HS-5 (cell line): ENCODE results near the gene PYM1.

Source experiments
- DNase-seq: peaks from one replicate; pipeline ENCODE4 v3.0.0-alpha.2; 2012; ENCODE audit warnings: low read depth

PYM1 gene

DNA sequence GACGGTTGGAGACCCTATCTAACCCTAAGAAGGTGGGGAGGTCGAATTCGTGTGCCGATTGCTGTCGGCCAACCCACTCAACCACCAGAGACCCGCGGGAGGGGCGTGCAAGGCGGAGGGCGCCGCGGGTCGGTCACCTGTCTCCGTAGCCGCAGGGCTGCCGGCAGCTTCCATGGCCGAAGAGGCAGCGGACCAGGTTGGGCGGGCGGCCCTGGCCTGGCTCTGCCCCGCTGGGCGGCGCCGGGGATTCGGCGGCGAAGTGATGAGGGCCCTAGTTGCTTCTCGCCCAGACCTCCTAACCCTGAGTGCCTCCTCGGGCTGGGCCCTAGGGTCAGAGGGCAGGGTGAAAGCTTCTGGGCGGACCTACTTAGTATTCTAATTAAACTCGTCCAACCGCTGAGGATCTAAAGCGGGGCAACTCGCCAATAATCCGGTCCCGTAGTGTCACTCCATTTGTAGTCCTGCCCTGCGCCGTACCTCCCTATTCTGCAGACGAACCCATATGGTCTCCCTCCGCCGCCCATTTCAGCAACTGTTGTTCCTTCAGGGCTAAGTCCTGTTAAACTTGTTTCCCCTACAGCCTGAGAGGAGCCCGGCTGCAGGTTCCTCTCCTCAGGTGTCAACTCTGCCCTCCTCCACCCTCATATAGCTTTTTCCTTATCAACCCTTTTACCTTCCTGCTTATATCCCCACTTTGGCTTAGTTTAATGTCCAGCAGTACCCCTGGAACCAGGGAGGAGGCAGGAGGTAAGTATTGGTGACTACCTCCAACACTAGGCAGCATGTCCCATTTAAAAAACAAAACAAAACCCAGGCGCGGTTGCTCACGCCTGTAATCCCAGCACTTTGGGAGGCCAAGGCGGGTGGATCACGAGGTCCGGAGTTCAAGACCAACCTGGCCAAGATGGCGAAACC, at the start of gene PYM1:
Gene PYM1, minus strand, starts transcription at position 307 of the 915 bp plus-strand sequence. Its CDS starts 133 bp downstream, at position 174.
- DNase-seq = no peak

DNA sequence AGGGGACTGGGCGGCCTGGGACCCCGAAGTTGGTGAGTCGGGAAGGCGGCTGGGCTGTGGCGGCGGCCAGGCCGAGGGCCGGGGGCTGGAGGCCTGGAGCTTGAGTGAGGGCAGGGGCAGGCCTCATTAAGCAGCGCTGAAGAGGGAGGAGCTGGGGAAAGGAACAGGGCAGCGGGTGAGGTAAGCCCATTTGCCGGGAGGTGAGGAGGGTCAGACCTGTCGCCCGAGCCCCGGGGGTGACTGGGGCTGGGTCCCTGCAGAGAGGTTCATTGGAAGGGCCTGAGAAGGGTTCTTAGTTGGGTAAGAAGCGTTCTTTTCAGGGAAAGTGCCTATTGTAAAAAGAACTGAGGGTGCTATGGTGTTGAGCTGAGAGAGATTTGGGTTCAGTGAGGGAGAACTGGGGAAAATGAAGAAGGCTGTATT, 46.6 kb upstream of the PYM1 start:
- DNase-seq = no peak

DNA sequence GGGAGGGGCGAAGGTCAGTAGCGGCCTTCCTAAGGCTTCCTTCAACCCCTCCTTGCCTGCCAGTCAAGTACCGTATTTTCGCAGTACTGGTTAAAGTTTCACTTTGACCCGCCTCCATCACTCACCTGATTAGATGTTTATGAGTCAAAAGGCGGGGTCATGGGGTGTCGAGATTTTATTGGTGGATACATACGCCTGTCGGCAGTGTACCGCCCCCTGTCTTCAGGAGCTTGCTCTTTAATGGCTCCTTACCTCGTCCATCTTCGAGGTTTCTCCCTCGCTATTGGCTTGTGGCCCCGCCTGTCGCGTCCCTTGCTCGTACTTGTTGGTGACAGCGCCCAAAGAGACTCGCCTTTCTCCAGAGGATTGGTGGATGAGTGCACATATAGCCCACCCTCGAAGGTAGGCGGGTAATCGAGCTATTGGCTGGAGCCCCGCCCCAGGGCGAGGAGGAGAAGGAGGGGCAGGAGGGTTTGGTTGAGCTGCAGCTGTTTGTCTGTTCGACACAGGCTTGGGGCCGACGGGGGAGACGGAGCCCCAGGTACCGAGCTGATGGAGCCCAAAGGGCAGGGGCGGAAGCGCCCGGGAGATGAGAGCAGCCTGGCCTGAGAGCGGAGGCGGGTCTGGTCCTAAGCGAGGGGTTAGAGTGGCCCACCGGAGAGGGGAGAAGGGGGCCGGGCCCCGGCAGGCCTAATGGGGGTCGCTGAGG, 46.1 kb upstream of the PYM1 start, which contains the start of gene RAB5B:
Gene RAB5B, plus strand, starts transcription at position 480 of the 709 bp plus-strand sequence. CDS start 12,883 bp downstream, outside the sequence.
- DNase-seq = peak; percentile 100

DNA sequence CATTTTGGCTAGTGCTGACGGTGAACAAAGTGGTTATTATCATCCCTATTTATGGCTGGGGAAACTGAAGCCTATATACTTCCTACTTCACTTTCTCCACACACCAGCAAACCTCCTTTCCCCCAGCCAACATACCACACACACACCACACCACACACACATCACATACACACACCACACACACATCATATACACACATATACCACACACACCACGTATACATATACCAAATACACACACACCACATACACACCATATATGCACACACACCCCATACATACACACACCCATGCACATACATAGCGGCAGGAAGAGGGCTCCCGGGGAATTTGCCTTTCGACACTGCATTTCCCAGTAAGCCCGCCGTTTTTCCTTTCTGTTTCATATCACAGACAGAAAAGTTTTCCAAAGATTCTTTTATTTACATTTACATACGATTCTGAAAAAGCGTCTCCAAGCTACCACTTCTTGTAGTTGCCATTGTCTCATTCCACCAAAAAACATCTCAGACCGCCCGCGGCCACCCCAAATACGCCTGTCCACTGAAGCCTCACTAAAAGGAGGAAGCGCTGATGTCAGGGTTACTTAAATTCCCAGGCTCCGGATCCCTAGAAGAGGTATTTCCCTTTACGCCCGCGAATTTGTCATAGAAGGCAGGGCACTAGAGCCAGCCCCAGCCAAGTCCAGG, 45.4 kb upstream of the PYM1 start:
- no peak for DNase-seq

DNA sequence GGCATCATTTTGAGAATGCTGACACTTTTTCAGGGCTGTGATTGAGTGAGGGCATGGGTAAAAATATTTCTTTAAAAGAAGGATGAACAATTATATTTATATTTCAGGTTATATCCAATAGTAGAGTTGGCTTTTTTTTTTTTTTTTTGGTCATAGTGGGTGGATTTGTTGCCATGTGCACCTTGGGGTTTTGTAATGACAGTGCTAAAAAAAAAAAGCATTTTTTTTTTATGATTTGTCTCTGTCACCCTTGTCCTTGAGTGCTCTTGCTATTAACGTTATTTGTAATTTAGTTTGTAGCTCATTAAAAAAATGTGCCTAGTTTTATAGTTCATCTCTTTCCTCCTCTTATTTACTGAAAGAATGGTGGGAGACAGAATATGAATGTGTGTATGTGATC, 44.8 kb upstream of the PYM1 start:
- DNase-seq = no peak

DNA sequence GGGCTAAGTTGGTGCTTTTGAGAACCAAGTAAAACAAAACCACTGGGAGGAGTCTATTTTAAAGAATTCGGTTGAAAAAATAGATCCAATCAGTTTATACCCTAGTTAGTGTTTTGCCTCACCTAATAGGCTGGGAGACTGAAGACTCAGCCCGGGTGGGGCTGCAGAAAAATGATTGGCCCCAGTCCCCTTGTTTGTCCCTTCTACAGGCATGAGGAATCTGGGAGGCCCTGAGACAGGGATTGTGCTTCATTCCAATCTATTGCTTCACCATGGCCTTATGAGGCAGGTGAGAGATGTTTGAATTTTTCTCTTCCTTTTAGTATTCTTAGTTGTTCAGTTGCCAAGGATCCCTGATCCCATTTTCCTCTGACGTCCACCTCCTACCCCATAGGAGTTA, 44.3 kb upstream of the PYM1 start:
- DNase-seq = peak; percentile 63

DNA sequence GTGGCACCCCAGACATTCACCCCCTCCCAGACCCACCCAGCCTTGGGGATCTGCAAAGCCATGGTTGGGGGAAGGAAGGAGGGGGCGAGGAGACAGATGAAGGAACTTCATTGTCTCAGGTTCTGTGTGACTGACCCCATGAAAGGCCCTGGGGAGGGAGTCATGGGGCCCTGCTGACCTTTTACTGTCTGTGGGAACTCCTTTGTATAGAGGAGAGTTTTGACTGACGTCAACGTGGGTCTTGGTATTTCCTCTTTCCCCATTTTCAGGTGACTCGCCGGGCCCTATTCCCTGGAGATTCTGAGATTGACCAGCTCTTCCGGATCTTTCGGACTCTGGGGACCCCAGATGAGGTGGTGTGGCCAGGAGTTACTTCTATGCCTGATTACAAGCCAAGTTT, 43.1 kb upstream of the PYM1 start:
- DNase-seq = no peak

DNA sequence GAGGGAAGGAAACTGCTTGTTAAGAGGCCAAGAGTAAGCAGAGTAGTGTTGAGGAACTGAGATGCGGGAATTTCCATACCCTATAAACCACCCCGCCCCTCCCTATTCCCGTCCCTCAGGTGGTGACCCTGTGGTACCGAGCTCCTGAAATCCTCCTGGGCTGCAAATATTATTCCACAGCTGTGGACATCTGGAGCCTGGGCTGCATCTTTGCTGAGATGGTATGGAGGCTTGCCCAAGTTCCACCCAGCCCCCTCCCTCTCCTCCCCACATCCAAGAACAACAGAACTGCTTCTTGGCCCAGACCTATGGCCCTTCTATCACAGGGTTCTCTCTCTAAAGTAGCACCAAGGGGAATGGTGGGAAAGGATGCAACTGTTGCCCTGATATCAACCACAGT, 41.7 kb upstream of the PYM1 start:
- no peak for DNase-seq

DNA sequence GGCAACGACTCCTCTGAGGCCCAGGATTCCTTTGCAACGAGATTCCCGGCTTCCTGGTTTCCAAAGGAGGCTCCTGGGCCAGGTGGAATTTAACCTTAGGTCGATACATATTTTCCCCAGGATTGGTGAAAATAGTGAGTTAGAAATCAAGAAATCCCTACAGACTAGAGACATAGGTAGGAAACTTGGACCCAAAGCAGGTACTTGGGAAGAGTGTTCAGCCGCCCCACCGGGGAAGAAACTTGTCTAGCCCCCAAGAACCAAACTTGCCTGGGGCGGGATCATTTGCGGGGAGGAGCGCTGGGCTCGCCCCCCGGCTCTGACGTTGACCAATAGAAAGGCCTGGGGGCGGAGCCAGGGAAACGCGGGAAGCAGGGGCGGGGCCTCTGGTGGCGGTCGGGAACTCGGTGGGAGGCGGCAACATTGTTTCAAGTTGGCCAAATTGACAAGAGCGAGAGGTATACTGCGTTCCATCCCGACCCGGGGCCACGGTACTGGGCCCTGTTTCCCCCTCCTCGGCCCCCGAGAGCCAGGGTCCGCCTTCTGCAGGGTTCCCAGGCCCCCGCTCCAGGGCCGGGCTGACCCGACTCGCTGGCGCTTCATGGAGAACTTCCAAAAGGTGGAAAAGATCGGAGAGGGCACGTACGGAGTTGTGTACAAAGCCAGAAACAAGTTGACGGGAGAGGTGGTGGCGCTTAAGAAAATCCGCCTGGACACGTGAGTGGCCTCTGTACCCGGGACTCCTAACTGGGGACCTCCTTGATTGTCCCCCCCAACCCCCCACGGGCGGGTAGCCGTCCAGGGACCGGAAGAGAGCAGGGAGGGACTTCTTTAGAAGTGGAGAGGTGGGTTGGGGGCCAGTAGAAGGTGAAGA, 39.0 kb upstream of the PYM1 start, which contains the start of gene CDK2:
Gene CDK2, plus strand, starts transcription at position 423 of the 874 bp plus-strand sequence. Its CDS starts 179 bp downstream, at position 602.
- peak; percentile 49 for DNase-seq

DNA sequence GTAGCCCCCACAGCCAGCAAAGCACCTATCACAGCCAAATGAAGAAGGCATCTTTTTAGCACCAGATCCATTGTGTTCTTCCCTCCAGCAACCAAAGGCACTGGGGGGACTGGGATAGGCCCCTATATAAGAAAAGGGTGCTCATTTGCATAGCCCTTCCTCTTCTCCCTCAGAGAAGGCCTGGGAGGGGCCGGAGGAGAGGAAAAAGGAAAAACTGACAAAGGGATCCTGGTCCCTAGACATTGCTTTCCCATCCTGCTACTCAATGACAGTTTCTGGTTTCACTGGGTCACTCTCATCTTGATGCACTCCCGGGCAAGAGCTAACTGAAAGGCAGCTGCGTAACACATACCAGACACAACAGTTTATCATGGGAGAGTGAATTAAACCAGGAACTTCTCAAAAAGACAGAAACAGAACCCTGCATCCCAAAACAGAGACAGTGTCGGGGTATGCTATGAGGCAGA, 38.3 kb upstream of the PYM1 start, which contains the start of gene PMEL:
Gene PMEL, minus strand, starts transcription at position 102 of the 467 bp plus-strand sequence. Its CDS starts 31 bp downstream, at position 71.
- no peak for DNase-seq

DNA sequence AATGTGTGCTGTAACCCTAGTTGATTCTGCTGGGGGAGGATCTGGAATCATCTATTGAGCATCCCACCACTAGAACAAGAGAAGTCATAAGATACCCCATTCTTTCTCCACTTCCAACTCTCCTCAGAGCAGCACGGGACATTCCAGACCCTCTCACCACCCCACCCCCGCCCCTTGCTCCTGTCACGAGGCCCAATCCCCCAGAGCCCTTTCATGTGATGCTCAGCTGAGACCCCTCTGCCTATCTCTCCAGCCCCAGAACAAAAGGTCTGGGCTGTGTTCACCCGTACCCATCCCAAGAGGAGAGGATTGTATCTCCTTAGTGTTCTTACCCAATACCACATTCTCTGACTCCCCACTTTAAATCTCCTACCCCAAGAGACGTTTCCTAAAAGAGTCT, 37.5 kb upstream of the PYM1 start:
- no peak for DNase-seq

DNA sequence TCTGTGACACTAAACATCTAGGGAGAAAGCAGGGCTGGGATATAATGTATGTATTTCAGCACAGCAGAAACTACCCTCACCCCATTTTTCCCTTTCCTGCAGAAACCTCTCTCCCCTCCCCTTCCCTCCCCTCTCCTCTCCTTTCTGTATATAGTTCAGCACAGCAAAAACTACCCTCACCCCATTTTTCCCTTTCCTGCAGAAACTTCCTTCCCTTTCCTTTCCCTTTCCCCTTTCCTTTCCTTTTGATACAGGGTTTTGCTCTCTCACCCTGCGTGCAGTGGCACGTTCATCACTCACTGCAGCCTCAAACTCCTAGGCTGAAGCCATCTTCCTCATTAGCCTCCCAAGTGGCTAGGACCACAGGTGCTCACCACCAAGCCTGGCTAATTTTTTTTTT, 36.1 kb upstream of the PYM1 start:
- DNase-seq = no peak

DNA sequence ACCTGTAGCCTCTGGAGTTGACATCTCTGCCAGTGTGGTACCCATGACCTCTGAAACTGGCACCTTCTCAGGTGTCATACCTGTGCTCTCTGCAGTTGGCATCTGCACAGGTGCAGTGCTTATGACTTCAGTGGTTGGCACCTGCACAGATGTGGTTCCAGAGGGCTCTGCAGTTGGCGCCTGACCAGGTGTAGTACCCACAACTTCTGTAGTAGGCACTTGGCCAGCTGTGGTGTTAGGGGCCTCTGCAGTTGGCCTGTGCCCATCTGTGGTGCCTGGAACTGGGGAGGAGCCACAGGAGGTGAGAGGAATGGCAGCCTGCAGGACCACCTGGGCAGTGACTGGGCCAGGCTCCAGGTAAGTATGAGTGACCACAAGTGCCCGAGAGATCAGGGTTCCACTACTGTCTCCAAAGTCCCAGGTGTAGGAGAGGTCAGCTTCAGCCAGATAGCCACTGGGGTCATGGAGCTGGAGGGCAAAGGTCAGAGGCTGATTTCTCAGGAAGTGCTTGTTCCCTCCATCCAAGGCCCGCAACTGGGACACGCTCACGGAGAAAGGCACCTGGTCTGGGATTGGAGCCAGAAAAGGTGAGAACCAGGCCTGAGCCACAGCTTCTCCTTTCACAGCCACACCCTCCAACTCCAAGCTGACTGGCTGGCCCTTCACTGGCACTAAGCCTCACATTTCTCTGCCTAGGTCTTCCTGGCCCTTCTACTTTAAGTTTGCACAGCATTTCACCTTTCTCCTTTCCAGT, 29.6 kb upstream of the PYM1 start:
- DNase-seq = no peak

DNA sequence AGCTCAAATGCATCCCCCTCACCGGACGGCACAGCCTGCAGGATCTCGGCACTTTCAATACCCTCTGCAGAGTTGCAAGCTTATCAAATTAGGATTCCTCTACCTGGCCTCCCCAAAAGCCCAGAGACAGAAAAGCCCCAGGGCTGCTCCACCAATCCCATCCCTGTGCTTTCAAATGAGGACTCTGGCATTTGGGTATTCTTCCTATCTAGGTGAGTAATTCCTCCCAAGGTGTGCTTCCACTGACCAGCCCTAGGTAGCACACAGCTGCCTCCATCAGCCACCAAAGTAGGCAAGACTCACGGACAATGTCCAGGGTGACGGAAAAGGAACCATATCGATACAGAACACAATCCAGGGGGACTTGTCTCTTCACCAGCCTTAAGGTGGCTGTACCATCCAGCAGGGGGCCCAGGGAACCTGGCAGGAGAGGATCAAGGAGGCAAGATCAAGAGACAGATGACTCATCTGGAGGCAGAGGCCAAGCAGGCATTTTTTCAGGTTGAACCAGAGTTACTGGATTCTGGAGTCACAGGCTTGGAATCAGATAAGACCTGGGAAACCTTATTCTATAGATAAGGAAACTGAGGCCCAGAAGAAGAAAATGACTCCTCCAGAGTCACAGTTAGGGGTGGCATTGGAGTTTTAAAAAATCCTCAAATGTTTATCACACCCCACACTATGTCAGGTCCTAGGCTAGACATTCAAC, 28.3 kb upstream of the PYM1 start:
- no peak for DNase-seq

DNA sequence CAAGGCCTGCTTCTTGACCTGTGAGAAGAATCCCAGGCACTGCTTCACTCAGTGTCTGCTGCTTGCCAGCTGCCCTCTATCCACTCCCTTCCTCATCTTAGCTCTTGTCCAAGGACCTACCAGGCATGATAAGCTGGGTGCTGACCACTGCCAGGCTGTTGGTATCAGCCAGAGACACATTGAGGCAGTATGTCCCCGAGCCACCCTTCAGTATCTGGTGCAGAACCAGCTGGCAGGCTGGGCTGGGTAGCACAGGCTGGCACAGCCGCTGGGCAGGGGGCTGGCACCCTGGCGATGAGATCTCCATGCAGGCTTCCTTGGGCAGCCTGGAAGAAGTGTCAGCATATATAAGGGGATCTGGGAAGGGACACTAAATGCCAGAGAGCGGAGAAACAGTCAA, 27.6 kb upstream of the PYM1 start:
- DNase-seq = no peak

DNA sequence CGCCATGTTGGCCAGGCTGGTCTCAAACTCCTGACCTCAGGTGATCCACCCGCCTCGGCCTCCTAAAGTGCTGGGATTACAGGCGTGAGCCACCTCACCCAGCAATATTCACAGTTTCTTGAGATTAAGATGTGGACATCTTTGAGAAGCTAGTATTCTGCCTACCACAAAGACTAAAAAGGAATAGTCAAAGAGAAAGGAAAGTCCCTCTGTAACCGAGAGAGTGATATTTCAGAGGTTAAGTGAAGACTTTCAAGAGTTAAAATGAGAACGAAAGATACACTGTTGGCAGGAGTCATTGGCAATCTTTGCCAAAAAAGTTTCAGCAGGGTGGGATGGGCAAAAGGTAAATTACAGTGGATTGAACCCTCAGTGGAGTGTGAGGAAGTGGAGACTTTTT, 18.9 kb upstream of the PYM1 start:
- no peak for DNase-seq

DNA sequence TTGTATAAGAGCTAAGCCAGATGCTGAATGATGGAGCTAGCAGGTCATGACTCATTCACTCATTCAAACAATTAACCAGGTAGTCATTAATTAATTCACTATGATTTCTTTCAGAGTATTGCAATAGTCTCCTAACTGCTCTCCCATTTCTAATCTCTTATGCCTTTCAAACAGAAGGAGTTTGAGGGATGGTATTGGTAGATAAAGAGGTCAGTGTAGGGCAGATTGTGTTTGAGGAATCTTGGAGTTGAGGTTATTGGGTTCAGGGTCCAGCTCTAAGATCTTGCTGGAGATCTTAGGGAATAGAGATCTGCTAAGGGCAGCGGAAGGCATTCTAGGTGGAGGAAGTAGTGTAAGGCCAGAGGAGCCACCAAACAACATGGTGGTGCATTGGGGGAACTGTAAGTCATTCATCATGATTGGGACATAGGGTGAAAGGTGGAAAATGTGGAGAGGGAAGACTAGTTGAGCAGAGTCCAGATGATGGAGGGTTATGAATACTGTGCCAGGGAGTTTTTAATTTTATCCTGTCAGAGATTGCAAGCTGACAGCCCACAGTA, 15.0 kb upstream of the PYM1 start:
- no peak for DNase-seq

DNA sequence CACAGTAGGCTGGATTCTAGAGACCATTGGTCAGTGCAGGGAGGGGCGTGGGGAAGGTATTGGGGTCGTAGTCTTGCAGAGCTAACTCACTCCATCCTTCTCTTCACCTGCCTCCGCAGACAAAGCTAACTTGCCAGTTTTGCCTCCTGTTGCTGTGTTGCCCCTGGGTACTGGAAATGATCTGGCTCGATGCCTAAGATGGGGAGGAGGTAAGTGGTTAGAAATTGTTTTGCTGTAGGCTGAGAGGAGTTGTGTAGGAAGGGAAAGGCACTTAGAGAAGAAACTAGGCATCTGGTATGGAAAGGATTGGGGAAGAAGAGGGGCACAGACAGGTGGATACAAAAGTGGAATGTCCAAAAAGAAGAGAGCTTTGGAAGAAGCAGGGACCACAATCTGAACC, 14.4 kb upstream of the PYM1 start:
- DNase-seq = no peak

DNA sequence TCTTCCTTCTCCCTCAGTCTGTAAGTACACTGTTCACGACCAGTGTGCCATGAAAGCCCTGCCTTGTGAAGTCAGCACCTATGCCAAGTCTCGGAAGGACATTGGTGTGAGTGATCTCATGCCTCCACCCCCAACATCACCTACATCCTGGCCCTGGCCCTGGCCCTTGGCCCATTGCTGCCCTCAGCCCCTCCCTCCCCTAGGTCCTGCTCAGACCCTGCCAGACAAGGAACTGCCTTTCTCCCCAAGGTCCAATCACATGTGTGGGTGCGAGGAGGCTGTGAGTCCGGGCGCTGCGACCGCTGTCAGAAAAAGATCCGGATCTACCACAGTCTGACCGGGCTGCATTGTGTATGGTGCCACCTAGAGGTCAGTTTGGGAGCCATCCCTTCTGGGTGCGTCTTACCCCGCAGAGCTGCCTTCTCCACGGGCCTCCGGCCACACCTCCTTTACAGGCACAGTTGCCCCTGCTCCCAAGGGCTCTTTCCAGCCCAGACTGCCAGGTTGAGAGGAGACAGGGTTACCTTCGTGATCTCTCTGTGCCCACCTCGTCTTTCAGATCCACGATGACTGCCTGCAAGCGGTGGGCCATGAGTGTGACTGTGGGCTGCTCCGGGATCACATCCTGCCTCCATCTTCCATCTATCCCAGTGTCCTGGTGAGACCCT, 12.5 kb upstream of the PYM1 start:
- no peak for DNase-seq
